A204.1 (cell line): Measurements from ENCODE around the gene FAM227B.

Experiments
- FAIRE-seq: peaks from 2 replicates; lab custom pipeline; 2012; peaks lifted over from hg19 to GRCh38; lab: Jason Lieb, UNC

Gene FAM227B

GRCh38 chr15:49293941-49294340 is 326.7 kb downstream of the FAM227B start:
- FAIRE-seq = no peak

- no peak for FAIRE-seq
These were observed 330.4 kb downstream of the FAM227B start for GRCh38 chr15:49290191-49290590.

- no peak for FAIRE-seq
These were observed 332.2 kb downstream of the FAM227B start for GRCh38 chr15:49288391-49288790.

- no peak for FAIRE-seq
These were observed 333.1 kb downstream of the FAM227B start for GRCh38 chr15:49287481-49287880.

GRCh38 chr15:49286649-49287404 is 333.8 kb downstream of the FAM227B start:
- no peak for FAIRE-seq

- no peak for FAIRE-seq
These were observed 338.3 kb downstream of the FAM227B start for GRCh38 chr15:49282366-49282765.

GRCh38 chr15:49279521-49280456 is 340.8 kb downstream of the FAM227B start:
- FAIRE-seq = no peak

GRCh38 chr15:49278751-49279150 is 341.9 kb downstream of the FAM227B start:
- FAIRE-seq = no peak
